Measurements from ENCODE around the gene GBP1. TPM values are rescaled to one million over a fixed set of nuclear protein-coding genes. Genes with fewer than 3 reads are reported as not detected.

Gene GBP1
- total RNA-seq, 1 donor from 2014 or later, result 20.8 TPM

GRCh38 chr1:89008511-89008910, 56.5 kb downstream of the GBP1 start:
- no peak for DNase-seq (ENCODE audit: low read depth, low spot score)

- no peak for DNase-seq (ENCODE audit: low read depth, low spot score)
Observed at GRCh38 chr1:89005286-89006151, 59.5 kb downstream of the GBP1 start.

Other genes with a start within 250 kb of the GBP1 start
- 36.1 and 38.6 TPM in 2 replicates for gene GTF2B, start 173.6 kb downstream of the GBP1 start, total RNA-seq
- 22.7 and 23.9 TPM in 2 replicates for gene KYAT3, start 72.6 kb downstream of the GBP1 start, total RNA-seq
- 10.6 and 17.8 TPM in 2 replicates for gene RBMXL1, start 72.6 kb downstream of the GBP1 start, total RNA-seq
- gene GBP3, start 42.3 kb downstream of the GBP1 start, total RNA-seq, result 12.7 and 23.9 TPM in 2 replicates
- 61.6 and 79.6 TPM in 2 replicates for gene GBP2, start 60.9 kb upstream of the GBP1 start, total RNA-seq
- gene GBP7, start 110.8 kb upstream of the GBP1 start, total RNA-seq, result not detected in 2 replicates
- gene GBP4, start 133.7 kb upstream of the GBP1 start, total RNA-seq, result 3.1 and 10.5 TPM in 2 replicates
- gene GBP5, start 207.7 kb upstream of the GBP1 start, total RNA-seq, result 0.20 and 0.21 TPM in 2 replicates

Data from pulmonary artery endothelial cell (primary cell).